Measurements from ENCODE around the gene SLC50A1. TPM values are rescaled to one million over a fixed set of nuclear protein-coding genes. Genes with fewer than 3 reads are reported as not detected.

SLC50A1 gene
- total and polyA plus RNA-seq, 9 of the 15 experiments (the other 6 are each of a cell fraction or from before 2014, with no cell fraction given) = 46.5 to 132 (median 91.9) TPM

Small RNA genes lying within 50 kb of the gene (small RNA-seq; reads per million reads assigned to genes)
- gene HMGN2P18 (not detected), gene RF00019 (not detected)

Other genes starting within 250 kb of the SLC50A1 start
Only the 7 nearest of the 26 such genes appear.
- 7.4 and 10.6 TPM in 2 replicates for gene EFNA4, start 72.1 kb upstream of the SLC50A1 start, total RNA-seq (2014; rRNA removed)
- 2.0 and 2.9 TPM in 2 replicates for gene EFNA4, start 72.1 kb upstream of the SLC50A1 start, total RNA-seq (2014; rRNA removed; fragmentation: Illumina TruSeq; extraction: Trizol)
- 5.7 and 5.9 TPM in 2 replicates for gene EFNA4, start 72.1 kb upstream of the SLC50A1 start, total RNA-seq (2015; rRNA removed; fragmentation: Illumina TruSeq; extraction: Trizol)
- gene EFNA4, start 72.1 kb upstream of the SLC50A1 start, total RNA-seq (2021) = 4.7 and 6.1 TPM in 2 replicates
- gene EFNA4, start 72.1 kb upstream of the SLC50A1 start, polyA plus RNA-seq (2011; rRNA removed) = 6.5 and 10.2 TPM in 2 replicates
- gene EFNA4, start 72.1 kb upstream of the SLC50A1 start, polyA plus RNA-seq (2014; fragmentation: Illumina TruSeq; extraction: Trizol) = 6.1 and 6.2 TPM in 2 replicates
- under 1 TPM; 0.68 to 0.89 TPM for gene EFNA4, start 72.1 kb upstream of the SLC50A1 start, polyA plus RNA-seq (2014; fragmentation: Nextera tagmentation; extraction: Ambion mirVana)
- gene EFNA4, start 72.1 kb upstream of the SLC50A1 start, polyA plus RNA-seq (2014; rRNA removed) = 5.9 and 6.5 TPM in 2 replicates
- gene EFNA3, start 57.0 kb upstream of the SLC50A1 start, total RNA-seq (2014; rRNA removed) = 4.5 and 8.6 TPM in 2 replicates
- 1.7 and 3.3 TPM in 2 replicates for gene EFNA3, start 57.0 kb upstream of the SLC50A1 start, total RNA-seq (2014; rRNA removed; fragmentation: Illumina TruSeq; extraction: Trizol)
- gene EFNA3, start 57.0 kb upstream of the SLC50A1 start, total RNA-seq (2015; rRNA removed; fragmentation: Illumina TruSeq; extraction: Trizol) = 4.7 and 4.9 TPM in 2 replicates
- 6.2 and 7.1 TPM in 2 replicates for gene EFNA3, start 57.0 kb upstream of the SLC50A1 start, total RNA-seq (2021)
- 7.3 and 10.9 TPM in 2 replicates for gene EFNA3, start 57.0 kb upstream of the SLC50A1 start, polyA plus RNA-seq (2011; rRNA removed)
- 7.9 and 9.3 TPM in 2 replicates for gene EFNA3, start 57.0 kb upstream of the SLC50A1 start, polyA plus RNA-seq (2014; fragmentation: Illumina TruSeq; extraction: Trizol)
- under 1 TPM; 0.59 to 0.63 TPM for gene EFNA3, start 57.0 kb upstream of the SLC50A1 start, polyA plus RNA-seq (2014; fragmentation: Nextera tagmentation; extraction: Ambion mirVana)
- 4.8 and 6.8 TPM in 2 replicates for gene EFNA3, start 57.0 kb upstream of the SLC50A1 start, polyA plus RNA-seq (2014; rRNA removed)
- gene EFNA1, start 8.0 kb upstream of the SLC50A1 start, total RNA-seq (2014; rRNA removed) = 2.5 and 2.6 TPM in 2 replicates
- 1.9 and 2.1 TPM in 2 replicates for gene EFNA1, start 8.0 kb upstream of the SLC50A1 start, total RNA-seq (2014; rRNA removed; fragmentation: Illumina TruSeq; extraction: Trizol)
- gene EFNA1, start 8.0 kb upstream of the SLC50A1 start, total RNA-seq (2015; rRNA removed; fragmentation: Illumina TruSeq; extraction: Trizol) = 3.3 and 3.7 TPM in 2 replicates
- 2.6 and 2.7 TPM in 2 replicates for gene EFNA1, start 8.0 kb upstream of the SLC50A1 start, total RNA-seq (2021)
- 9.3 and 14.1 TPM in 2 replicates for gene EFNA1, start 8.0 kb upstream of the SLC50A1 start, polyA plus RNA-seq (2011; rRNA removed)
- 3.0 and 3.5 TPM in 2 replicates for gene EFNA1, start 8.0 kb upstream of the SLC50A1 start, polyA plus RNA-seq (2014; fragmentation: Illumina TruSeq; extraction: Trizol)
- gene EFNA1, start 8.0 kb upstream of the SLC50A1 start, polyA plus RNA-seq (2014; fragmentation: Nextera tagmentation; extraction: Ambion mirVana) = 1 to 10 TPM; 3.7 TPM
- gene EFNA1, start 8.0 kb upstream of the SLC50A1 start, polyA plus RNA-seq (2014; rRNA removed) = 2.8 and 5.3 TPM in 2 replicates
- gene DPM3, start 4.7 kb downstream of the SLC50A1 start, total RNA-seq (2014; rRNA removed) = 41.3 and 45.1 TPM in 2 replicates
- 1.8 and 3.7 TPM in 2 replicates for gene DPM3, start 4.7 kb downstream of the SLC50A1 start, total RNA-seq (2014; rRNA removed; fragmentation: Illumina TruSeq; extraction: Trizol)
- gene DPM3, start 4.7 kb downstream of the SLC50A1 start, total RNA-seq (2015; rRNA removed; fragmentation: Illumina TruSeq; extraction: Trizol) = 34.2 and 40.0 TPM in 2 replicates
- gene DPM3, start 4.7 kb downstream of the SLC50A1 start, total RNA-seq (2021) = 92.1 and 94.2 TPM in 2 replicates
- gene DPM3, start 4.7 kb downstream of the SLC50A1 start, polyA plus RNA-seq (2011; rRNA removed) = 27.1 and 62.3 TPM in 2 replicates
- gene DPM3, start 4.7 kb downstream of the SLC50A1 start, polyA plus RNA-seq (2014; fragmentation: Illumina TruSeq; extraction: Trizol) = 8.6 and 59.7 TPM in 2 replicates
- gene DPM3, start 4.7 kb downstream of the SLC50A1 start, polyA plus RNA-seq (2014; fragmentation: Nextera tagmentation; extraction: Ambion mirVana) = 10 to 100 TPM; 12.6 to 36.4 TPM
- gene DPM3, start 4.7 kb downstream of the SLC50A1 start, polyA plus RNA-seq (2014; rRNA removed) = 120 and 141 TPM in 2 replicates
- gene KRTCAP2, start 37.5 kb downstream of the SLC50A1 start, total RNA-seq (2014; rRNA removed) = 211 and 255 TPM in 2 replicates
- 226 and 244 TPM in 2 replicates for gene KRTCAP2, start 37.5 kb downstream of the SLC50A1 start, total RNA-seq (2014; rRNA removed; fragmentation: Illumina TruSeq; extraction: Trizol)
- 290 and 294 TPM in 2 replicates for gene KRTCAP2, start 37.5 kb downstream of the SLC50A1 start, total RNA-seq (2015; rRNA removed; fragmentation: Illumina TruSeq; extraction: Trizol)
- 243 and 253 TPM in 2 replicates for gene KRTCAP2, start 37.5 kb downstream of the SLC50A1 start, total RNA-seq (2021)
- 129 and 178 TPM in 2 replicates for gene KRTCAP2, start 37.5 kb downstream of the SLC50A1 start, polyA plus RNA-seq (2011; rRNA removed)
- 418 and 443 TPM in 2 replicates for gene KRTCAP2, start 37.5 kb downstream of the SLC50A1 start, polyA plus RNA-seq (2014; fragmentation: Illumina TruSeq; extraction: Trizol)
- 100 to 1,000 TPM; 429 to 436 TPM for gene KRTCAP2, start 37.5 kb downstream of the SLC50A1 start, polyA plus RNA-seq (2014; fragmentation: Nextera tagmentation; extraction: Ambion mirVana)
- gene KRTCAP2, start 37.5 kb downstream of the SLC50A1 start, polyA plus RNA-seq (2014; rRNA removed) = 126 and 196 TPM in 2 replicates
- 0.04 and 0.05 TPM in 2 replicates for gene TRIM46, start 38.0 kb downstream of the SLC50A1 start, total RNA-seq (2014; rRNA removed)
- not detected in 2 replicates for gene TRIM46, start 38.0 kb downstream of the SLC50A1 start, total RNA-seq (2014; rRNA removed; fragmentation: Illumina TruSeq; extraction: Trizol)
- gene TRIM46, start 38.0 kb downstream of the SLC50A1 start, total RNA-seq (2015; rRNA removed; fragmentation: Illumina TruSeq; extraction: Trizol) = 0.14 TPM in 1 of 2 replicates, not detected in the other
- gene TRIM46, start 38.0 kb downstream of the SLC50A1 start, total RNA-seq (2021) = 0.22 and 0.60 TPM in 2 replicates
- 0.08 and 0.12 TPM in 2 replicates for gene TRIM46, start 38.0 kb downstream of the SLC50A1 start, polyA plus RNA-seq (2011; rRNA removed)
- 0.15 and 0.18 TPM in 2 replicates for gene TRIM46, start 38.0 kb downstream of the SLC50A1 start, polyA plus RNA-seq (2014; fragmentation: Illumina TruSeq; extraction: Trizol)
- gene TRIM46, start 38.0 kb downstream of the SLC50A1 start, polyA plus RNA-seq (2014; fragmentation: Nextera tagmentation; extraction: Ambion mirVana) = not detected
- gene TRIM46, start 38.0 kb downstream of the SLC50A1 start, polyA plus RNA-seq (2014; rRNA removed) = 0.11 and 0.41 TPM in 2 replicates
- 2.5 and 3.2 TPM in 2 replicates for gene THBS3, start 72.0 kb downstream of the SLC50A1 start, total RNA-seq (2014; rRNA removed)
- gene THBS3, start 72.0 kb downstream of the SLC50A1 start, total RNA-seq (2014; rRNA removed; fragmentation: Illumina TruSeq; extraction: Trizol) = 2.0 and 2.4 TPM in 2 replicates
- gene THBS3, start 72.0 kb downstream of the SLC50A1 start, total RNA-seq (2015; rRNA removed; fragmentation: Illumina TruSeq; extraction: Trizol) = 3.1 and 3.4 TPM in 2 replicates
- gene THBS3, start 72.0 kb downstream of the SLC50A1 start, total RNA-seq (2021) = 3.3 and 5.0 TPM in 2 replicates
- 5.8 and 6.8 TPM in 2 replicates for gene THBS3, start 72.0 kb downstream of the SLC50A1 start, polyA plus RNA-seq (2011; rRNA removed)
- 2.5 and 3.2 TPM in 2 replicates for gene THBS3, start 72.0 kb downstream of the SLC50A1 start, polyA plus RNA-seq (2014; fragmentation: Illumina TruSeq; extraction: Trizol)
- under 1 TPM; 0.59 to 0.89 TPM for gene THBS3, start 72.0 kb downstream of the SLC50A1 start, polyA plus RNA-seq (2014; fragmentation: Nextera tagmentation; extraction: Ambion mirVana)
- gene THBS3, start 72.0 kb downstream of the SLC50A1 start, polyA plus RNA-seq (2014; rRNA removed) = 6.6 and 8.3 TPM in 2 replicates

Data from K562 (cell line).